HepG2 (cell line): ENCODE measurements around the gene MAP1LC3B. TPM values are rescaled to one million over a fixed set of nuclear protein-coding genes. Genes with fewer than 3 reads are reported as not detected.

Source experiments
- ASH2L ChIP-seq: fragments of 300-600, 200-600 bp; sonication (generic); IDR thresholded peaks from 2 replicates; pipeline ENCODE4 v1.7.0; 2017; ENCODE audit warnings: low read depth, mild to moderate bottlenecking, moderate library complexity, mixed read lengths, low read length; ENCODE audit not compliant: insufficient read length
- CENPX ChIP-seq: sonication (generic); formaldehyde crosslinking; IDR thresholded peaks from 2 replicates; pipeline ENCODE4 v1.9.0; 2021; ENCODE audit warnings: mild to moderate bottlenecking, missing genetic modification reagents, moderate library complexity
- FOSL1 ChIP-seq: sonication (generic); formaldehyde crosslinking; IDR thresholded peaks from 2 replicates; pipeline ENCODE4 v1.9.0; 2021; ENCODE audit warnings: missing genetic modification reagents, borderline replicate concordance
- GABPB1 ChIP-seq: IDR thresholded peaks from 2 replicates; pipeline ENCODE4 v1.6.1; 2016; ENCODE audit warnings: mild to moderate bottlenecking, missing genetic modification reagents, moderate library complexity, missing compliant biosample characterization
- GFI1 ChIP-seq: sonication (generic); formaldehyde crosslinking; IDR thresholded peaks from 2 replicates; pipeline ENCODE4 v1.5.0; 2020; ENCODE audit warnings: missing genetic modification reagents, mild to moderate bottlenecking, borderline replicate concordance
- ISL2 ChIP-seq: sonication (generic); formaldehyde crosslinking; IDR thresholded peaks from 2 replicates; pipeline ENCODE4 v1.5.0; 2020; ENCODE audit warnings: missing genetic modification reagents
- KMT2B ChIP-seq: IDR thresholded peaks from 2 replicates; pipeline ENCODE4 v1.6.1; 2016; ENCODE audit warnings: missing genetic modification reagents, missing compliant biosample characterization
- MBNL3 ChIP-seq: fragments of 250-450 bp; sonication (Bioruptor Pico); conservative IDR thresholded peaks from 2 replicates; pipeline ENCODE4 v1.8.0; 2022; ENCODE audit warnings: mild to moderate bottlenecking, inconsistent platforms
- MXI1 ChIP-seq: IDR thresholded peaks from 3 replicates; pipeline ENCODE4 v1.6.1; 2012; ENCODE audit warnings: low read depth, low read length, inconsistent platforms, borderline replicate concordance
- NBN ChIP-seq: fragments of 450-650 bp; conservative IDR thresholded peaks from 2 replicates; pipeline ENCODE4 v1.6.1; 2017
- POLR2A ChIP-seq, 2 experiments: IDR thresholded peaks; 2 replicates each; pipeline ENCODE4 v1.6.1; 2011; ENCODE audit warnings: low read depth in 2 of 2, low read length in 2 of 2, mild to moderate bottlenecking in 1 of 2, moderate library complexity in 1 of 2; ENCODE audit not compliant: insufficient read depth in 1 of 2
- POLR2AphosphoS5 ChIP-seq: IDR thresholded peaks from 2 replicates; pipeline ENCODE4 v1.6.1; 2012; ENCODE audit warnings: low read depth, low read length
- POLR2G ChIP-seq: fragments of 200-400 bp; formaldehyde crosslinking; IDR thresholded peaks from 2 replicates; pipeline ENCODE4 v1.6.1; 2018; ENCODE audit warnings: mild to moderate bottlenecking, low read depth, low read length, moderate library complexity
- PRPF4 ChIP-seq: fragments of 200-400 bp; formaldehyde crosslinking; IDR thresholded peaks from 2 replicates; pipeline ENCODE4 v1.6.1; 2016; ENCODE audit warnings: low read length, low read depth; ENCODE audit not compliant: poor library complexity, severe bottlenecking
- RFXAP ChIP-seq: sonication (generic); formaldehyde crosslinking; IDR thresholded peaks from 2 replicates; pipeline ENCODE4 v1.4.0; 2020; ENCODE audit warnings: missing genetic modification reagents, borderline replicate concordance
- SRSF9 ChIP-seq: fragments of 200-400 bp; formaldehyde crosslinking; IDR thresholded peaks from 2 replicates; pipeline ENCODE4 v1.6.1; 2018; ENCODE audit warnings: borderline replicate concordance, mild to moderate bottlenecking, low read depth, low read length; ENCODE audit not compliant: insufficient read depth, poor library complexity, severe bottlenecking
- SSRP1 ChIP-seq: IDR thresholded peaks from 2 replicates; pipeline ENCODE4 v1.6.1; 2016; ENCODE audit warnings: control low read depth
- TBX3 ChIP-seq: fragments of 450-650 bp; IDR thresholded peaks from 2 replicates; pipeline ENCODE4 v1.6.1; 2017; ENCODE audit warnings: antibody characterized with exemption, mild to moderate bottlenecking, inconsistent platforms, borderline replicate concordance
- ZFYVE20 ChIP-seq: sonication (generic); formaldehyde crosslinking; IDR thresholded peaks from 2 replicates; pipeline ENCODE4 v1.8.0; 2023; ENCODE audit warnings: low read depth, mild to moderate bottlenecking, moderate library complexity, missing genetic modification reagents, borderline replicate concordance
- ZNF263 ChIP-seq: sonication (generic); formaldehyde crosslinking; IDR thresholded peaks from 2 replicates; pipeline ENCODE4 v1.4.0; 2020; ENCODE audit warnings: missing genetic modification reagents
- ZNF264 ChIP-seq: sonication (generic); formaldehyde crosslinking; IDR thresholded peaks from 2 replicates; pipeline ENCODE4 v1.4.0; 2020; ENCODE audit warnings: missing genetic modification reagents
- ZNF292 ChIP-seq: sonication (generic); formaldehyde crosslinking; IDR thresholded peaks from 2 replicates; pipeline ENCODE4 v1.8.1; 2022; ENCODE audit warnings: mild to moderate bottlenecking, low read depth, missing genetic modification reagents, borderline replicate concordance
- ZNF512 ChIP-seq: sonication (generic); formaldehyde crosslinking; IDR thresholded peaks from 2 replicates; pipeline ENCODE4 v1.4.0; 2020; ENCODE audit warnings: mild to moderate bottlenecking, missing genetic modification reagents
- ZNF558 ChIP-seq: sonication (generic); formaldehyde crosslinking; IDR thresholded peaks from 2 replicates; pipeline ENCODE4 v1.9.0; 2022; ENCODE audit warnings: mild to moderate bottlenecking, missing genetic modification reagents, borderline replicate concordance
- ZNF670 ChIP-seq: sonication (generic); formaldehyde crosslinking; IDR thresholded peaks from 2 replicates; pipeline ENCODE4 v1.8.0; 2022; ENCODE audit warnings: mild to moderate bottlenecking, missing genetic modification reagents, borderline replicate concordance
- ZNF678 ChIP-seq: sonication (generic); formaldehyde crosslinking; IDR thresholded peaks from 2 replicates; pipeline ENCODE4 v1.4.0; 2020; ENCODE audit warnings: mild to moderate bottlenecking, missing genetic modification reagents
- ZNF781 ChIP-seq: sonication (generic); formaldehyde crosslinking; IDR thresholded peaks from 2 replicates; pipeline ENCODE4 v1.5.1; 2020; ENCODE audit warnings: borderline replicate concordance, mild to moderate bottlenecking, missing genetic modification reagents; ENCODE audit errors: not compliant biosample characterization
- polyA plus RNA-seq, 8 experiments: library from polyadenylated mRNA; depleted of rRNA in 3 of 8; stranded (reverse) in 7 of 8; unstranded in 1 of 8; fragments of >200 nt; fragmentation: Illumina TruSeq in 4 of 8; extraction: Trizol in 4 of 8; gene quantifications; 2 replicates each; pipeline versions ENCODE4 v1.2.1 to v1.2.3, GENCODE V29; 2011 to 2016; ENCODE audit warnings: low read depth in 4 of 8, missing spikeins in 1 of 8, mixed read lengths in 1 of 8; ENCODE audit not compliant: insufficient read depth in 1 of 8
- total RNA-seq, 5 experiments: library from RNA; depleted of rRNA; stranded (reverse); fragments of >200 nt; fragmentation: Illumina TruSeq; extraction: Trizol; gene quantifications; 2 replicates each; pipeline ENCODE4 v1.2.3, GENCODE V29; 2016; ENCODE audit warnings: low read depth in 1 of 5
- TF ChIP-seq, protein P1 (sequence below): sonication (generic); formaldehyde crosslinking; IDR thresholded peaks from 2 replicates; pipeline ENCODE4 v1.9.0; 2021; ENCODE audit warnings: missing genetic modification reagents, mild to moderate bottlenecking, borderline replicate concordance

MAP1LC3B gene
- total and polyA plus RNA-seq, 2 of the 13 experiments (the other 11 are each of a cell fraction or from before 2014, with no cell fraction given), result 15.7 to 37.4 TPM

DNA sequence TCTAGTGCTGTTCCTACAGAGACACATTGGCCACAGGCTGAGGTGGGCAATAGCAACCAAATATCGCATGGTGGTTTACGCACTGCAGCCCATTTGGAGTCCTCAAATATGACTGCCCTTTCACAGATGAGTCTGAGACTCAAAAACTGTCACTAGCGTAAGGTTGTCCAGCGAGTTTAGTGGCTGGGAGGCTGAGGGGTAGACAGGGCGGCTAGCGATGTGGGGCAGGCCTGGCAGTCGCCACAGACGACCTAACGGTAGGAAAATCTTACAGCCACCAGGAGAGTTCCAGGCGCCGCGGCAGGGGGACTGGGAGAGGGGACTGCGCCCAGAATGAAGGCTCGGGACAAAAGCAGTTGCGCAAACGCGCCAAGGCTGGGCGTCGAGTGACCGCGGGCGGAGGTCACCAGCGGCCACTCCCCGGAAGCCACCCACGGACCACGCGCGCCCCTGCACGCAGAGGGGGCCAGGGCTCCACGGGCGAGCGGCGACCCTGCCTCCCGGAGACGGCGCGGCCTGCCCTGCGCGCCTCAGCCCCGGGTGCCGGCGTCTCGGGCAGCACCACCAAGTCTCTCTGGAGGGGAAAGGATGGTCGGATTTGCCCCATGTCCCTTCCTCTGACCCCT lies 699 bp upstream of the MAP1LC3B start (continued):
- no peak; the same call in 1 of the 2 replicates for TF ChIP-seq ZNF292 (CRISPR knock-in tag)
- TF ChIP-seq KMT2B (CRISPR knock-in tag), result peak; percentile 41; the same call in 1 of the 2 replicates
- no peak for TF ChIP-seq ZNF263 (CRISPR knock-in tag)
- TF ChIP-seq ZFYVE20 (CRISPR knock-in tag), result 0 out of 2 replicates have a peak, but pooled peaks have one; percentile 26
- TF ChIP-seq FOSL1 (CRISPR knock-in tag), result no peak
- TF ChIP-seq GFI1 (CRISPR knock-in tag), result no peak
- 0 out of 2 replicates have a peak, but pooled peaks have one; percentile 16 for TF ChIP-seq ZNF512 (CRISPR knock-in tag)
- TF ChIP-seq, protein P1, sequence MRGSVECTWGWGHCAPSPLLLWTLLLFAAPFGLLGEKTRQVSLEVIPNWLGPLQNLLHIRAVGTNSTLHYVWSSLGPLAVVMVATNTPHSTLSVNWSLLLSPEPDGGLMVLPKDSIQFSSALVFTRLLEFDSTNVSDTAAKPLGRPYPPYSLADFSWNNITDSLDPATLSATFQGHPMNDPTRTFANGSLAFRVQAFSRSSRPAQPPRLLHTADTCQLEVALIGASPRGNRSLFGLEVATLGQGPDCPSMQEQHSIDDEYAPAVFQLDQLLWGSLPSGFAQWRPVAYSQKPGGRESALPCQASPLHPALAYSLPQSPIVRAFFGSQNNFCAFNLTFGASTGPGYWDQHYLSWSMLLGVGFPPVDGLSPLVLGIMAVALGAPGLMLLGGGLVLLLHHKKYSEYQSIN (CRISPR knock-in tag), result no peak
- no peak for TF ChIP-seq ZNF264 (CRISPR knock-in tag)
- TF ChIP-seq TBX3, result no peak
- no peak for TF ChIP-seq NBN
- TF ChIP-seq ISL2 (CRISPR knock-in tag), result no peak
- peak in 1 of 2 experiments; percentile 70; a peak in 1 of 4 replicates for TF ChIP-seq POLR2A (IDR thresholded peaks at IDR 0.05; ENCODE audit: insufficient read depth in 1 of 2, low read depth in 2 of 2, low read length in 2 of 2)
- no peak; the same call in 1 of the 2 replicates for TF ChIP-seq GABPB1 (CRISPR knock-in tag)
- no peak for TF ChIP-seq SRSF9
- no peak for TF ChIP-seq MXI1
- TF ChIP-seq ZNF781 (CRISPR knock-in tag), result peak; percentile 10
- TF ChIP-seq ASH2L, result peak; percentile 79
- TF ChIP-seq RFXAP (CRISPR knock-in tag), result no peak; the same call in 1 of the 2 replicates
- 0 out of 2 replicates have a peak, but pooled peaks have one; percentile 55 for TF ChIP-seq ZNF670
- TF ChIP-seq CENPX (CRISPR knock-in tag), result no peak
- no peak for TF ChIP-seq MBNL3
- TF ChIP-seq ZNF558, result no peak
- TF ChIP-seq PRPF4, result no peak
- no peak; the same call in 1 of the 2 replicates for TF ChIP-seq ZNF678 (CRISPR knock-in tag)
- no peak for TF ChIP-seq POLR2AphosphoS5
- no peak; the same call in 1 of the 2 replicates for TF ChIP-seq SSRP1 (CRISPR knock-in tag)
- no peak; the same call in 1 of the 2 replicates for TF ChIP-seq POLR2G
